Measurements from ENCODE around the gene CNN1. TPM values are rescaled to one million over a fixed set of nuclear protein-coding genes. Genes with fewer than 3 reads are reported as not detected.

CNN1 gene
- total RNA-seq, 1 experiment from 2014 or later: 15.7 TPM

- Histone ChIP-seq H2BK120ac (ENCODE audit: low read depth, low read length, poor library complexity, severe bottlenecking) (no peak overlapping the region), H3K18ac (ENCODE audit: insufficient read length, low read depth, low read length) (no peak overlapping the region), H2BK20ac (ENCODE audit: low read depth, low read length, poor library complexity, severe bottlenecking) (no peak overlapping the region), H2BK12ac (ENCODE audit: insufficient read length, low read depth, low read length) (no peak overlapping the region), H4K20me1 (ENCODE audit: control insufficient read depth, insufficient read depth, insufficient read length) (no peaks in the 10 kb centered on the region), H3K27ac (ENCODE audit: insufficient read length, low read depth, low read length) (no peak overlapping the region), H3K27me3 (ENCODE audit: insufficient read depth, low read length) (no peaks in the 10 kb centered on the region), H2AK5ac (ENCODE audit: insufficient read length, low read length) (no peak overlapping the region), H3K79me2 (ENCODE audit: insufficient read depth, low read length) (no peaks in the 10 kb centered on the region), H3T11ph (ENCODE audit: low read length) (no peak overlapping the region), H2AFZ (ENCODE audit: low read length) (no peak overlapping the region), H3K9ac (ENCODE audit: extremely low read depth, insufficient read length, low read length) (no peak overlapping the region), H3K23ac (ENCODE audit: insufficient read length, low read depth, low read length) (no peak overlapping the region), H3K79me1 (ENCODE audit: insufficient read depth, low read depth, low read length, poor library complexity, severe bottlenecking) (no peaks in the 10 kb centered on the region), H4K8ac (replicated peaks; ENCODE audit: insufficient read length, low read depth, low read length) (no peak overlapping the region), H3K4ac (ENCODE audit: low read depth, low read length) (no peak overlapping the region), H3K4me2 (ENCODE audit: insufficient read depth, insufficient read length, low read length) (no peak overlapping the region), H4K5ac (ENCODE audit: insufficient read length, low read depth, low read length) (no peak overlapping the region), H4K91ac (ENCODE audit: insufficient read length, low read depth, low read length) (no peak overlapping the region), H3K23me2 (ENCODE audit: insufficient read length, low read depth, low read length, poor library complexity, severe bottlenecking) (peaks cover 4% of the 10 kb centered on the region), H3K56ac (ENCODE audit: insufficient read length, low read depth, low read length) (no peak overlapping the region), H3K9me3 (ENCODE audit: control insufficient read depth, low read depth, low read length) (no peaks in the 10 kb centered on the region), H2BK15ac (ENCODE audit: low read depth, low read length) (no peak overlapping the region), H2BK5ac (ENCODE audit: insufficient read length, low read length) (no peak overlapping the region), H3K4me1 (ENCODE audit: insufficient read depth, low read length) (no peaks in the 10 kb centered on the region), H3K14ac (ENCODE audit: insufficient read depth, low read length) (no peak overlapping the region)
- Mint-ChIP-seq H3K4me3 (no peak overlapping the region), H3K9me3 (no peaks in the 10 kb centered on the region), H3K4me1 (peaks cover 0 to 4% of the 10 kb centered on the region in 2 experiments; a peak in 3 of 4 replicates), H3K27ac (0 out of 7 replicates have a peak overlapping the region, but pooled peaks of 1 of the 3 experiments have one; percentile 30), H3K36me3 (ENCODE audit: insufficient read depth in 1 of 3, low read depth in 3 of 3) (no peaks in the 10 kb centered on the region), H3K27me3 (ENCODE audit: low read depth) (peaks cover 8% of the 10 kb centered on the region)
- DNase-seq: no peak
- TF ChIP-seq CTCF (conservative IDR thresholded peaks at IDR 0.05): no peak
- WGBS (ENCODE audit: extremely low coverage, insufficient read length, low lambda C conversion rate): no CpG with 5 or more reads among the region's 3 CpGs
Measured at GRCh38 chr19:11581740-11582139, 43.1 kb downstream of the CNN1 start.
